Activated T-cell treated with anti-CD3 and anti-CD28 coated beads for 1 hour (primary cell): ENCODE results near the gene KCNQ1.

Experiments
- DNase-seq: peaks from one replicate; pipeline ENCODE4 v3.0.0-alpha.2; 2020; ENCODE audit warnings: low read depth

The KCNQ1 gene

GRCh38 chr11:2685566-2686359 lies 241.0 kb downstream of the KCNQ1 start:
- no peak for DNase-seq

- DNase-seq = no peak
These were observed 241.8 kb downstream of the KCNQ1 start for GRCh38 chr11:2686360-2687222.

GRCh38 chr11:2687223-2687530 lies 242.4 kb downstream of the KCNQ1 start:
- no peak for DNase-seq

- no peak for DNase-seq
These were observed 243.0 kb downstream of the KCNQ1 start for GRCh38 chr11:2687782-2688191.

GRCh38 chr11:2688381-2689231 lies 243.8 kb downstream of the KCNQ1 start:
- DNase-seq = no peak

- no peak for DNase-seq
These were observed 245.1 kb downstream of the KCNQ1 start for GRCh38 chr11:2689651-2690575.

GRCh38 chr11:2690596-2691354 lies 246.0 kb downstream of the KCNQ1 start:
- DNase-seq = no peak

- DNase-seq = no peak
These were observed 246.6 kb downstream of the KCNQ1 start for GRCh38 chr11:2691355-2691761.

- DNase-seq = no peak
These were observed 247.4 kb downstream of the KCNQ1 start for GRCh38 chr11:2691991-2692875.

GRCh38 chr11:2693271-2694261 lies 248.8 kb downstream of the KCNQ1 start:
- DNase-seq = no peak

- DNase-seq = no peak
These were observed 249.7 kb downstream of the KCNQ1 start for GRCh38 chr11:2694495-2694894.

- DNase-seq = no peak
These were observed 250.5 kb downstream of the KCNQ1 start for GRCh38 chr11:2694995-2695939.

- DNase-seq = no peak
These were observed 251.6 kb downstream of the KCNQ1 start for GRCh38 chr11:2696455-2696854.

GRCh38 chr11:2697866-2698265 lies 253.1 kb downstream of the KCNQ1 start:
- DNase-seq = no peak

- DNase-seq = no peak
These were observed 253.8 kb downstream of the KCNQ1 start for GRCh38 chr11:2698386-2699184.

GRCh38 chr11:2699185-2699530 lies 254.3 kb downstream of the KCNQ1 start:
- DNase-seq = no peak
